ENCODE data around the gene HES2. TPM values are rescaled to one million over a fixed set of nuclear protein-coding genes. Genes with fewer than 3 reads are reported as not detected.

Gene HES2
- total and polyA plus RNA-seq, 2 experiments from 2014 or later: 1.6 to 2.1 TPM

- TF ChIP-seq, protein P1, sequence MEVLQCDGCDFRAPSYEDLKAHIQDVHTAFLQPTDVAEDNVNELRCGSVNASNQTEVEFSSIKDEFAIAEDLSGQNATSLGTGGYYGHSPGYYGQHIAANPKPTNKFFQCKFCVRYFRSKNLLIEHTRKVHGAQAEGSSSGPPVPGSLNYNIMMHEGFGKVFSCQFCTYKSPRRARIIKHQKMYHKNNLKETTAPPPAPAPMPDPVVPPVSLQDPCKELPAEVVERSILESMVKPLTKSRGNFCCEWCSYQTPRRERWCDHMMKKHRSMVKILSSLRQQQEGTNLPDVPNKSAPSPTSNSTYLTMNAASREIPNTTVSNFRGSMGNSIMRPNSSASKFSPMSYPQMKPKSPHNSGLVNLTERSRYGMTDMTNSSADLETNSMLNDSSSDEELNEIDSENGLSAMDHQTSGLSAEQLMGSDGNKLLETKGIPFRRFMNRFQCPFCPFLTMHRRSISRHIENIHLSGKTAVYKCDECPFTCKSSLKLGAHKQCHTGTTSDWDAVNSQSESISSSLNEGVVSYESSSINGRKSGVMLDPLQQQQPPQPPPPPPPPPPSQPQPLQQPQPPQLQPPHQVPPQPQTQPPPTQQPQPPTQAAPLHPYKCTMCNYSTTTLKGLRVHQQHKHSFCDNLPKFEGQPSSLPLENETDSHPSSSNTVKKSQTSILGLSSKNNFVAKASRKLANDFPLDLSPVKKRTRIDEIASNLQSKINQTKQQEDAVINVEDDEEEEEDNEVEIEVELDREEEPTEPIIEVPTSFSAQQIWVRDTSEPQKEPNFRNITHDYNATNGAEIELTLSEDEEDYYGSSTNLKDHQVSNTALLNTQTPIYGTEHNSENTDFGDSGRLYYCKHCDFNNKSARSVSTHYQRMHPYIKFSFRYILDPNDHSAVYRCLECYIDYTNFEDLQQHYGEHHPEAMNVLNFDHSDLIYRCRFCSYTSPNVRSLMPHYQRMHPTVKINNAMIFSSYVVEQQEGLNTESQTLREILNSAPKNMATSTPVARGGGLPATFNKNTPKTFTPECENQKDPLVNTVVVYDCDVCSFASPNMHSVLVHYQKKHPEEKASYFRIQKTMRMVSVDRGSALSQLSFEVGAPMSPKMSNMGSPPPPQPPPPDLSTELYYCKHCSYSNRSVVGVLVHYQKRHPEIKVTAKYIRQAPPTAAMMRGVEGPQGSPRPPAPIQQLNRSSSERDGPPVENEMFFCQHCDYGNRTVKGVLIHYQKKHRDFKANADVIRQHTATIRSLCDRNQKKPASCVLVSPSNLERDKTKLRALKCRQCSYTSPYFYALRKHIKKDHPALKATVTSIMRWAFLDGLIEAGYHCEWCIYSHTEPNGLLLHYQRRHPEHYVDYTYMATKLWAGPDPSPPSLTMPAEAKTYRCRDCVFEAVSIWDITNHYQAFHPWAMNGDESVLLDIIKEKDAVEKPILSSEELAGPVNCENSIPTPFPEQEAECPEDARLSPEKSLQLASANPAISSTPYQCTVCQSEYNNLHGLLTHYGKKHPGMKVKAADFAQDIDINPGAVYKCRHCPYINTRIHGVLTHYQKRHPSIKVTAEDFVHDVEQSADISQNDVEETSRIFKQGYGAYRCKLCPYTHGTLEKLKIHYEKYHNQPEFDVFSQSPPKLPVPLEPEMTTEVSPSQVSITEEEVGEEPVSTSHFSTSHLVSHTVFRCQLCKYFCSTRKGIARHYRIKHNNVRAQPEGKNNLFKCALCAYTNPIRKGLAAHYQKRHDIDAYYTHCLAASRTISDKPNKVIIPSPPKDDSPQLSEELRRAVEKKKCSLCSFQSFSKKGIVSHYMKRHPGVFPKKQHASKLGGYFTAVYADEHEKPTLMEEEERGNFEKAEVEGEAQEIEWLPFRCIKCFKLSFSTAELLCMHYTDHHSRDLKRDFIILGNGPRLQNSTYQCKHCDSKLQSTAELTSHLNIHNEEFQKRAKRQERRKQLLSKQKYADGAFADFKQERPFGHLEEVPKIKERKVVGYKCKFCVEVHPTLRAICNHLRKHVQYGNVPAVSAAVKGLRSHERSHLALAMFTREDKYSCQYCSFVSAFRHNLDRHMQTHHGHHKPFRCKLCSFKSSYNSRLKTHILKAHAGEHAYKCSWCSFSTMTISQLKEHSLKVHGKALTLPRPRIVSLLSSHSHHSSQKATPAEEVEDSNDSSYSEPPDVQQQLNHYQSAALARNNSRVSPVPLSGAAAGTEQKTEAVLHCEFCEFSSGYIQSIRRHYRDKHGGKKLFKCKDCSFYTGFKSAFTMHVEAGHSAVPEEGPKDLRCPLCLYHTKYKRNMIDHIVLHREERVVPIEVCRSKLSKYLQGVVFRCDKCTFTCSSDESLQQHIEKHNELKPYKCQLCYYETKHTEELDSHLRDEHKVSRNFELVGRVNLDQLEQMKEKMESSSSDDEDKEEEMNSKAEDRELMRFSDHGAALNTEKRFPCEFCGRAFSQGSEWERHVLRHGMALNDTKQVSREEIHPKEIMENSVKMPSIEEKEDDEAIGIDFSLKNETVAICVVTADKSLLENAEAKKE (CRISPR knock-in tag; IDR thresholded peaks at IDR 0.05): no peak
- TF ChIP-seq ZNF331 (CRISPR knock-in tag; IDR thresholded peaks at IDR 0.05; ENCODE audit: low read depth): no peak
Observed at GRCh38 chr1:6443339-6444115, 23.8 kb upstream of the HES2 start (continued).

DNA sequence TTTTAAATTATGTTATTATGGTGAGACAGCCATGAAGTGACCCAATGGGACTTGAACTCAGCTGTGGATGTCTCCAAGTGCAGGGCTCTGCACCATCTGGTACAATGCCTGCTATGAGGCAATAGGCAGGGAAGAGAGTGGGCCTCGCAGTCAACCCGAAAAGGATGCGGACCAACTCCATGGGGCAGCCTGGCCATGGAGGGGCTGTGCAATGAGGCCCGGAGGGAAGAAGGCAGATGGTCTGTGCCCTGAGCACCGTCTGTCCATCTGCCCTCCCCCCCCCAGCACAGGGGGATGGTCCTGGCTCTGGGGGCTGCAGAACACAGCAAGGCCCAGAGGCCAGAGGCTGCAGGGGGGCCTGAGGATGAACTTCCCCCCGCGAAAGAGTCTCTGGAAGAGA lies 21.9 kb upstream of the HES2 start:
- Histone ChIP-seq H4K20me1 (replicated peaks; ENCODE audit: insufficient read depth) (no peaks in the 10 kb centered on the region), H3F3A (replicated peaks; ENCODE audit: low read depth) (no peaks in the 10 kb centered on the region), H3K4me1 (ENCODE audit: insufficient read depth) (no peaks in the 10 kb centered on the region; the same call in 1 of the 2 replicates), H3K36me3 (ENCODE audit: insufficient read depth) (no peaks in the 10 kb centered on the region), H3K27ac (ENCODE audit: low read depth) (no peak overlapping the region), H3K4me2 (no peak overlapping the region), H3K79me2 (replicated peaks; ENCODE audit: insufficient read depth) (no peaks in the 10 kb centered on the region), H3K4me3 (no peak overlapping the region), H2AFZ (no peak overlapping the region), H3K27me3 (ENCODE audit: insufficient read depth) (peaks cover 26% of the 10 kb centered on the region), H3K9me2 (ENCODE audit: insufficient read depth) (no peaks in the 10 kb centered on the region)
- no peak overlapping the region for H3K27ac Mint-ChIP-seq
- H3K27me3 Mint-ChIP-seq (ENCODE audit: insufficient read depth, low read depth, poor library complexity): peaks cover 33% of the 10 kb centered on the region
- DNase-seq (ENCODE audit: low spot score): no peak
- H3K4me3 Mint-ChIP-seq: peak overlapping the region; percentile 61; the same call in 1 of the 3 replicates
- ATAC-seq: no peak
- no peaks in the 10 kb centered on the region for H3K9me3 Mint-ChIP-seq
- H3K36me3 Mint-ChIP-seq (ENCODE audit: low read depth): no peaks in the 10 kb centered on the region
- H3K4me1 Mint-ChIP-seq: peaks cover 24% of the 10 kb centered on the region
- TF ChIP-seq, protein P1 (CRISPR knock-in tag; IDR thresholded peaks at IDR 0.05): no peak
- TF ChIP-seq ZNF114 (CRISPR knock-in tag; IDR thresholded peaks at IDR 0.05) (no peak), EZH2phosphoT487 (IDR thresholded peaks at IDR 0.05; ENCODE audit: unreplicated experiment) (no peak), ETS1 (IDR thresholded peaks at IDR 0.05) (no peak)
